Aorta (tissue), 5 donors: ENCODE results near the gene FAM13A. TPM values are rescaled to one million over a fixed set of nuclear protein-coding genes. Genes with fewer than 3 reads are reported as not detected.
A peak's percentile ranks its signal among the peaks of the same experiment; 100 is the strongest.
"Not testable (repeated sequence)": the region's sequence is repeated elsewhere in the genome, so short reads cannot be mapped to it uniquely, and the experiment has no call there.

Source experiments
- ATAC-seq: fragments of 200-7000 bp; cut with Tn5 transposase; one replicate; pipeline ENCODE4 v1.9.1; 2022; ENCODE audit warnings: moderate library complexity; ENCODE audit not compliant: low FRiP score
- DNase-seq, 2 donors: peaks; one replicate each; pipeline ENCODE4 v3.0.0-alpha.2; 2020
- H3K27ac ChIP-seq, 2 donors: one replicate each; pipeline ENCODE4 v1.5.1; 2013; ENCODE audit warnings: low read length in 2 of 2, mild to moderate bottlenecking in 2 of 2, moderate library complexity in 2 of 2, control low read depth in 1 of 2, inconsistent platforms in 1 of 2, low read depth in 1 of 2
- H3K27me3 ChIP-seq, 2 donors: one replicate each; pipeline ENCODE4 v1.6.1; 2013; ENCODE audit warnings: control low read depth in 1 of 2, low read length in 1 of 2, mild to moderate bottlenecking in 1 of 2, moderate library complexity in 1 of 2; ENCODE audit not compliant: insufficient read depth in 2 of 2, control insufficient read depth in 1 of 2
- H3K36me3 ChIP-seq, 2 donors: one replicate each; pipeline ENCODE4 v1.6.1; 2013; ENCODE audit warnings: control low read depth in 1 of 2, low read length in 1 of 2, mild to moderate bottlenecking in 1 of 2; ENCODE audit not compliant: insufficient read depth in 2 of 2, control insufficient read depth in 1 of 2
- H3K4me1 ChIP-seq, 2 donors: one replicate each; pipeline ENCODE4 v1.6.1; 2013; ENCODE audit warnings: low read length in 2 of 2, control low read depth in 1 of 2, mild to moderate bottlenecking in 1 of 2, moderate library complexity in 1 of 2; ENCODE audit not compliant: insufficient read depth in 2 of 2, control insufficient read depth in 1 of 2
- H3K4me3 ChIP-seq, 2 donors: one replicate each; pipeline ENCODE4 v1.5.1; 2013; ENCODE audit warnings: low read length in 2 of 2, control low read depth in 1 of 2, mild to moderate bottlenecking in 1 of 2
- H3K9me3 ChIP-seq: one replicate; pipeline ENCODE4 v1.6.1; 2013; ENCODE audit warnings: mild to moderate bottlenecking, low read length; ENCODE audit not compliant: control insufficient read depth
- WGBS, 2 donors: extraction: QIAGEN DNeasy Blood & Tissue Kit; methylation state at CpG; one replicate each; pipeline ENCODE4 v1.1.7; 2013; 5-methylcytosine and 5-hydroxymethylcytosine counted together
- intact Hi-C, 2 donors: fragments of 100-400 bp; cut with DNase I; formaldehyde crosslinking; loops; one replicate each; pipeline versions ENCODE4 v1.14.2 to v1.15.0; 2022
- polyA plus RNA-seq, 2 donors: library from polyadenylated mRNA; stranded (reverse); fragments of 200-250 nt; gene quantifications; one replicate each; pipeline ENCODE4 v1.2.3, GENCODE V29; 2013
- total RNA-seq, 2 donors: library from RNA; stranded (reverse); fragmentation: NEBNext Ultra II Directional; extraction: Animal tissue kit (Norgen Biotek cat#: 25700); gene quantifications; one replicate each; pipeline ENCODE4 v1.2.1, GENCODE V29; 2021
- donor health status: healthy with polysubstance abuse.
- donor health status: Bipolar disorder and iron deficiency.
- donor health status: DM: no; HTN: no; CAD: no.
- donor health status: DM: no; HTN: no; CAD: no.
- donor health status: DM: yes; HTN: yes; CAD: no.

The FAM13A gene
- total and polyA plus RNA-seq, 4 donors = 9.0 to 60.3 (median 23.5) TPM

GRCh38 chr4:88907478-88907877 lies 149.5 kb downstream of the FAM13A start:
- no peak overlapping the region for H3K4me3 ChIP-seq
- WGBS, 2 donors = 85 to 97% methylated on average over 5 of the region's 5 CpGs
- ATAC-seq = no peak
- H3K9me3 ChIP-seq = no peaks in the 10 kb centered on the region
- no peaks in the 10 kb centered on the region for H3K4me1 ChIP-seq
- intact Hi-C loops = no loop called here
- no peaks in the 10 kb centered on the region for H3K36me3 ChIP-seq
- no peak overlapping the region for H3K27ac ChIP-seq
- no peaks in the 10 kb centered on the region for H3K27me3 ChIP-seq
- DNase-seq = no peak

GRCh38 chr4:88904240-88904639 lies 152.7 kb downstream of the FAM13A start:
- ATAC-seq, H3K36me3 ChIP-seq, H3K27me3 ChIP-seq, H3K9me3 ChIP-seq, H3K27ac ChIP-seq, H3K4me3 ChIP-seq, DNase-seq, intact Hi-C loops, H3K4me1 ChIP-seq: not testable (repeated sequence)
- 95 to 96% methylated on average over 3 of the region's 3 CpGs for WGBS, 2 donors

GRCh38 chr4:88900432-88900831 lies 156.6 kb downstream of the FAM13A start:
- no peaks in the 10 kb centered on the region for H3K27me3 ChIP-seq
- WGBS, 2 donors = 94 to 96% methylated on average over 2 of the region's 2 CpGs
- H3K9me3 ChIP-seq = no peaks in the 10 kb centered on the region
- ATAC-seq (no peak), DNase-seq (no peak)
- H3K36me3 ChIP-seq = no peaks in the 10 kb centered on the region
- intact Hi-C loops = no loop called here
- H3K4me3 ChIP-seq = no peak overlapping the region
- no peak overlapping the region for H3K27ac ChIP-seq
- no peaks in the 10 kb centered on the region for H3K4me1 ChIP-seq

GRCh38 chr4:88897752-88898151 lies 159.2 kb downstream of the FAM13A start:
- H3K4me3 ChIP-seq = no peak overlapping the region
- H3K9me3 ChIP-seq = no peaks in the 10 kb centered on the region
- intact Hi-C loops = no loop called here
- no peak overlapping the region for H3K27ac ChIP-seq
- H3K27me3 ChIP-seq = no peaks in the 10 kb centered on the region
- no peak for ATAC-seq
- DNase-seq = no peak
- no peaks in the 10 kb centered on the region for H3K36me3 ChIP-seq
- no peaks in the 10 kb centered on the region for H3K4me1 ChIP-seq

GRCh38 chr4:88897180-88897579 lies 159.8 kb downstream of the FAM13A start:
- intact Hi-C loops = no loop called here
- Histone ChIP-seq H3K4me3 (no peak overlapping the region), H3K4me1 (no peaks in the 10 kb centered on the region), H3K36me3 (no peaks in the 10 kb centered on the region), H3K9me3 (no peaks in the 10 kb centered on the region), H3K27me3 (no peaks in the 10 kb centered on the region), H3K27ac (no peak overlapping the region)
- 89 to 91% methylated on average over 2 of the region's 2 CpGs for WGBS, 2 donors
- no peak for DNase-seq
- ATAC-seq = peak; percentile 44

- Histone ChIP-seq H3K4me3 (no peak overlapping the region), H3K27ac (no peak overlapping the region), H3K9me3 (no peaks in the 10 kb centered on the region), H3K27me3 (no peaks in the 10 kb centered on the region), H3K4me1 (no peaks in the 10 kb centered on the region), H3K36me3 (peaks cover 0 to 2% of the 10 kb centered on the region in 2 donors)
- intact Hi-C loops = no loop called here
- DNase-seq (no peak), ATAC-seq (no peak)
- WGBS, 2 donors = 77 to 86% methylated on average over 1 of the region's 1 CpG
These were observed 163.0 kb downstream of the FAM13A start for GRCh38 chr4:88893961-88894360.

GRCh38 chr4:88892646-88893045 lies 164.3 kb downstream of the FAM13A start:
- intact Hi-C loops = no loop called here
- WGBS, 2 donors = 98 to 100% methylated on average over 1 of the region's 1 CpG
- DNase-seq (no peak), ATAC-seq (no peak)
- H3K9me3 ChIP-seq = no peaks in the 10 kb centered on the region
- H3K27me3 ChIP-seq = no peaks in the 10 kb centered on the region
- no peaks in the 10 kb centered on the region for H3K4me1 ChIP-seq
- no peak overlapping the region for H3K27ac ChIP-seq
- H3K4me3 ChIP-seq = no peak overlapping the region
- peaks cover 0 to 2% of the 10 kb centered on the region in 2 donors for H3K36me3 ChIP-seq

GRCh38 chr4:88891636-88892035 lies 165.3 kb downstream of the FAM13A start:
- peaks cover 0 to 2% of the 10 kb centered on the region in 2 donors for H3K36me3 ChIP-seq
- 87 to 96% methylated on average over 1 of the region's 1 CpG for WGBS, 2 donors
- H3K27ac ChIP-seq = no peak overlapping the region
- DNase-seq (no peak), ATAC-seq (no peak)
- no peaks in the 10 kb centered on the region for H3K4me1 ChIP-seq
- no peaks in the 10 kb centered on the region for H3K27me3 ChIP-seq
- H3K9me3 ChIP-seq = no peaks in the 10 kb centered on the region
- intact Hi-C loops = no loop called here
- H3K4me3 ChIP-seq = no peak overlapping the region

- H3K4me3 ChIP-seq, DNase-seq, H3K27ac ChIP-seq, H3K9me3 ChIP-seq, H3K4me1 ChIP-seq, intact Hi-C loops, ATAC-seq, H3K36me3 ChIP-seq, H3K27me3 ChIP-seq: not testable (repeated sequence)
- 81 to 82% methylated on average over 3 of the region's 3 CpGs for WGBS, 2 donors
These were observed 169.6 kb downstream of the FAM13A start for GRCh38 chr4:88887409-88887808.
